K562 (cell line): Measurements from ENCODE around the gene HSD3B7. TPM values are rescaled to one million over a fixed set of nuclear protein-coding genes. Genes with fewer than 3 reads are reported as not detected.
A peak's percentile ranks its signal among the peaks of the same experiment; 100 is the strongest.

Experiments
- CHD2 ChIP-seq: IDR thresholded peaks from 2 replicates; pipeline ENCODE4 v1.6.1; 2011; ENCODE audit warnings: low read depth, low read length
- EZH2 ChIP-seq: IDR thresholded peaks from 2 replicates; pipeline ENCODE4 v1.6.1; 2012; ENCODE audit warnings: low read depth, mild to moderate bottlenecking, inconsistent platforms, low read length, borderline replicate concordance
- KAT2B ChIP-seq: IDR thresholded peaks from one replicate; pipeline ENCODE4 v1.6.1; 2012; ENCODE audit warnings: low read depth, mild to moderate bottlenecking, control low read depth, inconsistent platforms, low read length, moderate library complexity
- KDM1A ChIP-seq, 2 experiments: fragments of 450-650 bp; IDR thresholded peaks; 2 replicates each; pipeline ENCODE4 v1.6.1; 2016; ENCODE audit warnings: mild to moderate bottlenecking in 2 of 2
- L3MBTL2 ChIP-seq: fragments of 450-650 bp; IDR thresholded peaks from 2 replicates; pipeline ENCODE4 v1.6.1; 2016; ENCODE audit warnings: mild to moderate bottlenecking, moderate library complexity
- LCOR ChIP-seq: sonication (generic); formaldehyde crosslinking; IDR thresholded peaks from 2 replicates; pipeline ENCODE4 v1.8.0; 2022; ENCODE audit warnings: mild to moderate bottlenecking, missing genetic modification reagents
- MAFK ChIP-seq: IDR thresholded peaks from 2 replicates; pipeline ENCODE4 v1.6.1; 2011; ENCODE audit warnings: low read length, improper control_type of control experiment
- NRF1 ChIP-seq, 2 experiments: fragments of 450-650 bp; IDR thresholded peaks in 1 of 2; conservative IDR thresholded peaks in 1 of 2; 2 replicates each; pipeline ENCODE4 v1.6.1; 2014; ENCODE audit warnings: mild to moderate bottlenecking in 2 of 2
- SRF ChIP-seq, 2 experiments: fragments of 250-450, 450-650 bp in 1 of 2; sonication (Bioruptor Pico) in 1 of 2; sonication (generic) in 1 of 2; formaldehyde crosslinking; IDR thresholded peaks; 2 replicates each; pipeline versions ENCODE4 v1.5.0 to v1.5.1; 2020 to 2022; ENCODE audit warnings: mild to moderate bottlenecking in 1 of 2, missing genetic modification reagents in 1 of 2
- TARDBP ChIP-seq: fragments of 450-650 bp; IDR thresholded peaks from 2 replicates; pipeline ENCODE4 v1.6.1; 2016
- TEAD4 ChIP-seq, 2 experiments: sonication (generic) in 1 of 2; formaldehyde crosslinking in 1 of 2; IDR thresholded peaks; 2 replicates each; pipeline versions ENCODE4 v1.6.1 to v1.8.0; 2012 to 2022; ENCODE audit warnings: borderline replicate concordance in 1 of 2, inconsistent platforms in 1 of 2, low read length in 1 of 2, mild to moderate bottlenecking in 1 of 2, missing genetic modification reagents in 1 of 2
- THAP12 ChIP-seq: fragments of 250-450 bp; sonication (Bioruptor Pico); IDR thresholded peaks from 2 replicates; pipeline ENCODE4 v1.9.0; 2021; ENCODE audit warnings: mild to moderate bottlenecking, inconsistent platforms
- TRIM25 ChIP-seq: fragments of 450-650 bp; IDR thresholded peaks from 2 replicates; pipeline ENCODE4 v1.7.0; 2016; ENCODE audit warnings: borderline replicate concordance
- XRCC3 ChIP-seq: fragments of 450-650 bp; IDR thresholded peaks from 2 replicates; pipeline ENCODE4 v1.6.1; 2017; ENCODE audit warnings: mild to moderate bottlenecking, moderate library complexity
- ZNF143 ChIP-seq: sonication (generic); formaldehyde crosslinking; IDR thresholded peaks from 2 replicates; pipeline ENCODE4 v1.9.0; 2022; ENCODE audit warnings: mild to moderate bottlenecking, missing genetic modification reagents
- ZNF3 ChIP-seq: fragments of 250-450 bp; sonication (Bioruptor Pico); IDR thresholded peaks from 2 replicates; pipeline ENCODE4 v1.5.0; 2021; ENCODE audit warnings: mild to moderate bottlenecking, moderate library complexity
- ZNF316 ChIP-seq: fragments of 450-650 bp; IDR thresholded peaks from 2 replicates; pipeline ENCODE4 v1.6.1; 2016
- ZNF384 ChIP-seq: IDR thresholded peaks from 2 replicates; pipeline ENCODE4 v1.6.1; 2012; ENCODE audit warnings: low read depth, low read length, improper control_type of control experiment
- polyA plus RNA-seq, 8 experiments: library from polyadenylated mRNA; depleted of rRNA in 4 of 8; stranded (reverse) in 5 of 8; unstranded in 3 of 8; fragments of >200 nt; fragmentation: Nextera tagmentation in 2 of 8; fragmentation: Illumina TruSeq in 1 of 8; extraction: Ambion mirVana in 2 of 8; extraction: Trizol in 1 of 8; gene quantifications; 2 replicates each; pipeline versions ENCODE4 v1.2.1 to v1.2.3, GENCODE V29; 2011 to 2014; ENCODE audit warnings: inconsistent platforms in 1 of 8, missing spikeins in 1 of 8
- total RNA-seq, 7 experiments: library from RNA; depleted of rRNA in 6 of 7; stranded (reverse); fragments of >200 nt in 6 of 7; fragmentation: Illumina TruSeq in 2 of 7; extraction: Trizol in 2 of 7; gene quantifications; 2 replicates each; pipeline versions ENCODE4 v1.2.1 to v1.2.3, GENCODE V29; 2011 to 2021; ENCODE audit warnings: low replicate concordance in 1 of 7
- TF ChIP-seq, protein P1 (sequence below): fragments of 450-650 bp; IDR thresholded peaks from 2 replicates; pipeline ENCODE4 v1.6.1; 2017; ENCODE audit warnings: antibody characterized with exemption, mild to moderate bottlenecking

Gene HSD3B7
- total and polyA plus RNA-seq, 9 of the 15 experiments (the other 6 are each of a cell fraction or from before 2014, with no cell fraction given): 5.4 to 49.1 (median 23.0) TPM

GRCh38 chr16:30941600-30942425, 43.2 kb upstream of the HSD3B7 start (continued):
- TF ChIP-seq TRIM25: no peak
- TF ChIP-seq NRF1 (conservative IDR thresholded peaks at IDR 0.05 in 1 of 2, IDR thresholded peaks at IDR 0.05 in 1 of 2): peak; percentile 86 to 89
- 0 out of 2 replicates have a peak, but pooled peaks have one; percentile 20 for TF ChIP-seq ZNF384
- no peak for TF ChIP-seq TARDBP
- no peak for TF ChIP-seq LCOR (CRISPR knock-in tag)
- TF ChIP-seq ZNF3 (CRISPR knock-in tag): no peak
- TF ChIP-seq EZH2: no peak
- no peak for TF ChIP-seq ZNF143
- TF ChIP-seq SRF (CRISPR knock-in tag; IDR thresholded peaks at IDR 0.05): no peak
- TF ChIP-seq KDM1A (IDR thresholded peaks at IDR 0.05): no peak
- TF ChIP-seq TEAD4 (IDR thresholded peaks at IDR 0.05; ENCODE audit: low read length): no peak
- TF ChIP-seq TEAD4 (CRISPR knock-in tag; IDR thresholded peaks at IDR 0.05; ENCODE audit: borderline replicate concordance): no peak
- no peak for TF ChIP-seq XRCC3
- TF ChIP-seq, protein P1, sequence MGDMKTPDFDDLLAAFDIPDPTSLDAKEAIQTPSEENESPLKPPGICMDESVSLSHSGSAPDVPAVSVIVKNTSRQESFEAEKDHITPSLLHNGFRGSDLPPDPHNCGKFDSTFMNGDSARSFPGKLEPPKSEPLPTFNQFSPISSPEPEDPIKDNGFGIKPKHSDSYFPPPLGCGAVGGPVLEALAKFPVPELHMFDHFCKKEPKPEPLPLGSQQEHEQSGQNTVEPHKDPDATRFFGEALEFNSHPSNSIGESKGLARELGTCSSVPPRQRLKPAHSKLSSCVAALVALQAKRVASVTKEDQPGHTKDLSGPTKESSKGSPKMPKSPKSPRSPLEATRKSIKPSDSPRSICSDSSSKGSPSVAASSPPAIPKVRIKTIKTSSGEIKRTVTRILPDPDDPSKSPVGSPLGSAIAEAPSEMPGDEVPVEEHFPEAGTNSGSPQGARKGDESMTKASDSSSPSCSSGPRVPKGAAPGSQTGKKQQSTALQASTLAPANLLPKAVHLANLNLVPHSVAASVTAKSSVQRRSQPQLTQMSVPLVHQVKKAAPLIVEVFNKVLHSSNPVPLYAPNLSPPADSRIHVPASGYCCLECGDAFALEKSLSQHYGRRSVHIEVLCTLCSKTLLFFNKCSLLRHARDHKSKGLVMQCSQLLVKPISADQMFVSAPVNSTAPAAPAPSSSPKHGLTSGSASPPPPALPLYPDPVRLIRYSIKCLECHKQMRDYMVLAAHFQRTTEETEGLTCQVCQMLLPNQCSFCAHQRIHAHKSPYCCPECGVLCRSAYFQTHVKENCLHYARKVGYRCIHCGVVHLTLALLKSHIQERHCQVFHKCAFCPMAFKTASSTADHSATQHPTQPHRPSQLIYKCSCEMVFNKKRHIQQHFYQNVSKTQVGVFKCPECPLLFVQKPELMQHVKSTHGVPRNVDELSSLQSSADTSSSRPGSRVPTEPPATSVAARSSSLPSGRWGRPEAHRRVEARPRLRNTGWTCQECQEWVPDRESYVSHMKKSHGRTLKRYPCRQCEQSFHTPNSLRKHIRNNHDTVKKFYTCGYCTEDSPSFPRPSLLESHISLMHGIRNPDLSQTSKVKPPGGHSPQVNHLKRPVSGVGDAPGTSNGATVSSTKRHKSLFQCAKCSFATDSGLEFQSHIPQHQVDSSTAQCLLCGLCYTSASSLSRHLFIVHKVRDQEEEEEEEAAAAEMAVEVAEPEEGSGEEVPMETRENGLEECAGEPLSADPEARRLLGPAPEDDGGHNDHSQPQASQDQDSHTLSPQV: peak; percentile 77
- peak; percentile 39; the same call in 1 of the 2 replicates for TF ChIP-seq L3MBTL2
- TF ChIP-seq THAP12: no peak; the same call in 1 of the 2 replicates
- no peak for TF ChIP-seq CHD2
- no peak for TF ChIP-seq KAT2B
- TF ChIP-seq MAFK: peak; percentile 21; the same call in 1 of the 2 replicates
- no peak for TF ChIP-seq ZNF316
